DND-41 (cell line): Measurements from ENCODE around the gene EPN1.

Experiments used
- ATAC-seq: fragments of 200-7000 bp; cut with Tn5 transposase; 3 replicates; pipeline ENCODE4 v1.9.1; 2021; ENCODE audit warnings: low read depth; ENCODE audit not compliant: insufficient read depth
- DNase-seq: peaks from one replicate; pipeline ENCODE4 v3.0.0-alpha.2; 2020
- H2AFZ ChIP-seq: 2 replicates; pipeline ENCODE4 v1.6.0; 2012; ENCODE audit warnings: low read depth, low read length
- H3K27ac ChIP-seq: 2 replicates; pipeline ENCODE4 v1.5.1; 2012; ENCODE audit warnings: low read length, inconsistent platforms
- H3K27me3 ChIP-seq: fragments of 200-600 bp; sonication (generic); 2 replicates; pipeline ENCODE4 v1.6.0; 2012; ENCODE audit warnings: low read length, mild to moderate bottlenecking, inconsistent platforms; ENCODE audit not compliant: insufficient read depth, poor library complexity
- H3K36me3 ChIP-seq: 2 replicates; pipeline ENCODE4 v1.5.1; 2012; ENCODE audit warnings: low read length, inconsistent platforms; ENCODE audit not compliant: insufficient read depth
- H3K4me1 ChIP-seq: 2 replicates; pipeline ENCODE4 v1.5.1; 2012; ENCODE audit warnings: mild to moderate bottlenecking, low read length; ENCODE audit not compliant: insufficient read depth
- H3K4me2 ChIP-seq: 2 replicates; pipeline ENCODE4 v1.6.0; 2012; ENCODE audit warnings: mild to moderate bottlenecking, moderate library complexity, low read length, inconsistent platforms; ENCODE audit not compliant: insufficient read depth
- H3K4me3 ChIP-seq, 2 experiments: fragments of 200-600 bp in 1 of 2; shearing (Covaris generic) in 1 of 2; 2 replicates each; pipeline ENCODE4 v1.5.1; 2012 to 2016; ENCODE audit warnings: inconsistent platforms in 2 of 2, low read length in 2 of 2, mild to moderate bottlenecking in 2 of 2, low read depth in 1 of 2, moderate library complexity in 1 of 2
- H3K79me2 ChIP-seq: 2 replicates; pipeline ENCODE4 v1.6.0; 2012; ENCODE audit warnings: low read length, inconsistent platforms; ENCODE audit not compliant: insufficient read depth
- H3K9ac ChIP-seq: 2 replicates; pipeline ENCODE4 v1.6.0; 2012; ENCODE audit warnings: low read depth, mild to moderate bottlenecking, inconsistent platforms, low read length, moderate library complexity
- H3K9me3 ChIP-seq: 2 replicates; pipeline ENCODE4 v1.5.1; 2012; ENCODE audit warnings: low read length, moderate library complexity, mild to moderate bottlenecking, inconsistent platforms; ENCODE audit not compliant: insufficient read depth, severe bottlenecking
- H4K20me1 ChIP-seq: 2 replicates; pipeline ENCODE4 v1.6.0; 2012; ENCODE audit warnings: low read length; ENCODE audit not compliant: insufficient read depth
- EZH2 ChIP-seq: IDR thresholded peaks from 3 replicates; pipeline ENCODE4 v1.6.1; 2012; ENCODE audit warnings: borderline replicate concordance, low read depth, mild to moderate bottlenecking, moderate library complexity, low read length, inconsistent platforms; ENCODE audit not compliant: severe bottlenecking
- TF ChIP-seq, protein P1 (sequence below): IDR thresholded peaks from 2 replicates; pipeline ENCODE4 v1.5.1; 2012; ENCODE audit warnings: borderline replicate concordance, low read length, moderate library complexity, mild to moderate bottlenecking; ENCODE audit not compliant: poor library complexity, severe bottlenecking; ENCODE audit errors: extremely low read depth

Gene EPN1

DNA sequence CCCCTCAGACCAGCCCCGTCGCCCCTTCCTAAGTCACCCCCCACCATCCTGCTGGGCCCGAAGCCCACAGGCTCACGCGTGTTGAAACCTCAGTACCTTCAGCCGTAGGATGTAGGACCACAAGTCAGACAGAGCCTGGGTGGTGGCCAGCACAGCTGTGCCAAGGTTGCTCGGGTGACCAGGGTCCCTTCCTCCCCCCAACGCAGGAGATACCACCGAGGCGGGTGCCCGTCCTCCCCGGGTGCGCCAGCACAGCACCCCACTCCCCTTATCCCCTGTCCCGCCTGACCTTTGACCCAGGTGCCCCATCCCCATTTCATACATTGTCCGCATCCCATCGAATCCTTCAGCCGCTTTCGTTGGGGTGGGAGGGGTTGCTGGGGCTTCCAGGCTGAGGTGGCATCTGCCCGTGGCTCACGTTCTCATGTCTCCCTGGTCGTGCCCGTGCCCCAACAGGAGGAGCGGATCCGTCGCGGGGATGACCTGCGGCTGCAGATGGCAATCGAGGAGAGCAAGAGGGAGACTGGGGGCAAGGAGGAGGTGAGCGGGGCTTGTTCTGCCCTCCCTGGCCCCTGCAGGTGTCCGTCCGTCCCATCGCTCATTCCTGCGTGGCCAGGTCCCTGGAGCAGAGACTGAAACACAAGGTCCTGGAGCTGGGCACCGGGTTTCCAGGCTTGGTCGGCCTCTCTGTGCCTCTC is 14.5 kb downstream of the EPN1 start:
- Histone ChIP-seq H4K20me1 (peaks cover 62% of the 10 kb centered on the region), H3K36me3 (peaks cover 96% of the 10 kb centered on the region), H2AFZ (no peak overlapping the region), H3K4me3 (no peak overlapping the region), H3K27ac (no peak overlapping the region), H3K4me2 (no peak overlapping the region), H3K4me1 (no peaks in the 10 kb centered on the region), H3K79me2 (peaks cover 27% of the 10 kb centered on the region; the same call in 1 of the 2 replicates), H3K27me3 (no peaks in the 10 kb centered on the region), H3K9ac (no peak overlapping the region), H3K9me3 (no peaks in the 10 kb centered on the region)
- TF ChIP-seq, protein P1, sequence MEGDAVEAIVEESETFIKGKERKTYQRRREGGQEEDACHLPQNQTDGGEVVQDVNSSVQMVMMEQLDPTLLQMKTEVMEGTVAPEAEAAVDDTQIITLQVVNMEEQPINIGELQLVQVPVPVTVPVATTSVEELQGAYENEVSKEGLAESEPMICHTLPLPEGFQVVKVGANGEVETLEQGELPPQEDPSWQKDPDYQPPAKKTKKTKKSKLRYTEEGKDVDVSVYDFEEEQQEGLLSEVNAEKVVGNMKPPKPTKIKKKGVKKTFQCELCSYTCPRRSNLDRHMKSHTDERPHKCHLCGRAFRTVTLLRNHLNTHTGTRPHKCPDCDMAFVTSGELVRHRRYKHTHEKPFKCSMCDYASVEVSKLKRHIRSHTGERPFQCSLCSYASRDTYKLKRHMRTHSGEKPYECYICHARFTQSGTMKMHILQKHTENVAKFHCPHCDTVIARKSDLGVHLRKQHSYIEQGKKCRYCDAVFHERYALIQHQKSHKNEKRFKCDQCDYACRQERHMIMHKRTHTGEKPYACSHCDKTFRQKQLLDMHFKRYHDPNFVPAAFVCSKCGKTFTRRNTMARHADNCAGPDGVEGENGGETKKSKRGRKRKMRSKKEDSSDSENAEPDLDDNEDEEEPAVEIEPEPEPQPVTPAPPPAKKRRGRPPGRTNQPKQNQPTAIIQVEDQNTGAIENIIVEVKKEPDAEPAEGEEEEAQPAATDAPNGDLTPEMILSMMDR, result no peak
- no peak for TF ChIP-seq EZH2
- ATAC-seq (no peak), DNase-seq (no peak)

DNA sequence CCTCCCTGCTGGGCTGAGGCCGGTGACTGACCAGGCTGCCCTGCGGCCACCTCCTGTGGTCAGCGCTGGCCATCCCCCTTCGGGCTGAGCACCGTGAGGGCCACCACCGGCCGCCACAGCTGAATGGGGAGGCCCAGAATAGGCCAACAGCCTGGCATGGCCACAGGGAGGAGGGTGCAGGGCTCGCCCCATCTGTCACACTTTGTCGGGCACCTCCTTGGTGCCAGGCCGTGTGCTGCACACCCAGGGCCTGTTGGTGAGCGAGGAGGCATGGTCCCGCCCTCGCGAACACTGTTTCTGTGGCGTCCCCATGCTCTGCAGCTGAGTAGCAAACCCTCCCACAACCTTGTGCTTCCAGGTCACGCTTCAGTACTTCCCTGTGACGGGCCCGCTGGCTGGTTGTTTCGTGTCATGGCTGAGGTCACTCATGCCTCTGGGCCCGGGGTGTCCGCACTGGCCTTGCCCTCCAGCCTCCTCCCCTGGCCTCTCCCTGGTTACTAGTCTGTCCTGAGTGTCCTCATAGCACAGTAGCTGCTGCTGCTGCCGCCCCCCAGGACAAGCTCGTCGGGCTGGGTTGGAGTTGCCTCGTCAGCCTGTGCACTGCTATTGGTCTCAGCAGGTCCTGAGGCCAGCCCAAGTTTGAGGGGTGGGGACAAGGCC is 15.2 kb downstream of the EPN1 start:
- no peak overlapping the region for H2AFZ ChIP-seq
- no peak for ATAC-seq
- H3K4me3 ChIP-seq, result no peak overlapping the region
- no peaks in the 10 kb centered on the region for H3K4me1 ChIP-seq
- H3K27me3 ChIP-seq, result no peaks in the 10 kb centered on the region
- no peak overlapping the region for H3K27ac ChIP-seq
- TF ChIP-seq, protein P1, result no peak
- no peak for TF ChIP-seq EZH2
- no peak overlapping the region for H3K9ac ChIP-seq
- no peak for DNase-seq
- peaks cover 96% of the 10 kb centered on the region for H3K36me3 ChIP-seq
- peaks cover 55% of the 10 kb centered on the region for H4K20me1 ChIP-seq
- no peaks in the 10 kb centered on the region for H3K9me3 ChIP-seq
- no peak overlapping the region for H3K4me2 ChIP-seq
- H3K79me2 ChIP-seq, result peaks cover 22% of the 10 kb centered on the region; the same call in 1 of the 2 replicates

DNA sequence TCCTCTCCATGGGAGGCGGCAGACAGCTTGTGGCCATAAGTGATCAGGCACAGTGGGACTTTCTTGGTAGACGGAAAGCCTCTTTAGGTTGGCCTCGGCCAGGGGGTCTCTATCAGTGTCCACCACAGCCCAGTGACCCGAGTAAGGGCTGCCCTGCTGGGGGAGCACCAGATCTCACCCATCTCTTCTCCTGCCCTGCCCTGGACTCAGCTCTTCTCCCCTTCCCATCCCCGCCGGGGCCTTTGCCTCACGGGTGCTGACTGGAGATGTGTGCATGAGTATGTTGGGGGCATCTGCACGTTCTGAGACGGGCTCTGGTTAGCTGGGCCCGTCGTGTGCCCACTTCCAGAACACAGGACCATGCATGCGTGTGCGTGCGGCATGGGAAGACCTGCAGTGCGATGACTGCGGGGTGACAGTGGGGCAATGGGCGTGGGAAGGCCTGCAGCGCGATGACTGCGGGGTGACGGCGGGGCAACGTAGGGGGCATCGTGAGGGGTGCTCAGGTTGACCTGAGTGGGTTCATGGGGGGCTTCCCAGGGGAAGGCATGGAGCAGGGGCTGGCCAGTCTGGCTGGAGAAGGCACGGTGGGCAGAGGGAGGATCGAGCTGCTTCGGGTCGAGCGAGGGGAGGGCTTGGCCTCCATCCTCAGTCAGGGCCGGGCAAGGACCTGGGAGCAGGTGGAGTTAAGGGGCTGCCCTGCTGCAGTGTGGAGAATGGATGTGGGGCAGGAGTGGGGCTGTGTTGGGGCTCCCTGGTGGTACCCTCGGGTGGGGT is 15.9 kb downstream of the EPN1 start:
- no peak overlapping the region for H3K9ac ChIP-seq
- H3K79me2 ChIP-seq, result peaks cover 15% of the 10 kb centered on the region; the same call in 1 of the 2 replicates
- H3K36me3 ChIP-seq, result peaks cover 96% of the 10 kb centered on the region
- H3K9me3 ChIP-seq, result no peaks in the 10 kb centered on the region
- H2AFZ ChIP-seq, result no peak overlapping the region
- H3K4me2 ChIP-seq, result no peak overlapping the region
- no peaks in the 10 kb centered on the region for H3K27me3 ChIP-seq
- ATAC-seq (no peak), DNase-seq (no peak)
- H3K27ac ChIP-seq, result no peak overlapping the region
- H4K20me1 ChIP-seq, result peaks cover 49% of the 10 kb centered on the region
- no peaks in the 10 kb centered on the region for H3K4me1 ChIP-seq
- no peak overlapping the region for H3K4me3 ChIP-seq
- TF ChIP-seq, protein P1, result no peak
- TF ChIP-seq EZH2, result no peak
